Measurements from ENCODE around the gene SLC6A20. TPM values are rescaled to one million over a fixed set of nuclear protein-coding genes. Genes with fewer than 3 reads are reported as not detected.

SLC6A20 gene
- total RNA-seq, 1 experiment from 2014 or later, result 0.89 TPM

- ChIA-PET CTCF (no interaction called here), RAD21 (ENCODE audit: low non-redundant PET in 1 of 2, low total read pairs in 2 of 2, uncharacterized antibody in 2 of 2, unreplicated experiment in 2 of 2) (no interaction called here), POLR2A (no interaction called here)
- TF ChIP-seq ZBTB33 (IDR thresholded peaks at IDR 0.05; ENCODE audit: extremely low read depth, insufficient replicate concordance, low read length), result no peak
- no peak for TF ChIP-seq RAD21 (IDR thresholded peaks at IDR 0.05; ENCODE audit: low read depth)
- no peak for TF ChIP-seq ELF1 (IDR thresholded peaks at IDR 0.05; ENCODE audit: borderline replicate concordance, low read depth)
- no peak for TF ChIP-seq ZNF274 (IDR thresholded peaks at IDR 0.05; ENCODE audit: low read depth, low read length)
- TF ChIP-seq TCF7L2 (IDR thresholded peaks at IDR 0.05; ENCODE audit: borderline replicate concordance, extremely low read depth, insufficient read depth, insufficient read length), result no peak
- no peak for TF ChIP-seq REST (IDR thresholded peaks at IDR 0.05; ENCODE audit: low read depth)
- no peak for TF ChIP-seq FOSL1 (IDR thresholded peaks at IDR 0.05; ENCODE audit: low read depth)
- TF ChIP-seq ATF3 (IDR thresholded peaks at IDR 0.05), result no peak
- TF ChIP-seq POLR2AphosphoS5 (IDR thresholded peaks at IDR 0.05; ENCODE audit: low read depth, low read length), result no peak
- Histone ChIP-seq H2AFZ (ENCODE audit: low read depth, low read length, poor library complexity, severe bottlenecking) (no peak overlapping the region), H3K27me3 (ENCODE audit: insufficient read depth, low read length) (no peaks in the 10 kb centered on the region), H3K4me1 (ENCODE audit: control insufficient read depth in 1 of 2, insufficient read depth in 2 of 2, low read length in 2 of 2) (no peaks in the 10 kb centered on the region), H3K9me2 (ENCODE audit: insufficient read depth) (no peaks in the 10 kb centered on the region), H3K4me3 (replicated peaks in 1 of 2; ENCODE audit: low read depth in 1 of 2, low read length in 2 of 2) (no peak overlapping the region), H3K9ac (ENCODE audit: low read length) (no peak overlapping the region), H3K4me2 (ENCODE audit: low read length) (no peak overlapping the region), H3K27ac (ENCODE audit: low read depth, low read length) (no peak overlapping the region), H3K36me3 (ENCODE audit: control insufficient read depth in 1 of 2, insufficient read depth in 2 of 2, low read length in 2 of 2) (no peaks in the 10 kb centered on the region; a peak in 1 of 4 replicates), H3K9me3 (ENCODE audit: control insufficient read depth in 1 of 2, insufficient read depth in 1 of 2, low read depth in 1 of 2, low read length in 2 of 2) (no peaks in the 10 kb centered on the region), H4K20me1 (ENCODE audit: insufficient read depth) (no peaks in the 10 kb centered on the region), H3K79me2 (ENCODE audit: insufficient read depth, low read length) (no peaks in the 10 kb centered on the region)
- intact Hi-C loops (cut with micrococcal nuclease), result no loop called here
- ATAC-seq, result no peak
- no peak for DNase-seq (ENCODE audit: low read depth, low spot score)
- BruUV-seq (replicated peaks), result no TSS peak
Observed at GRCh38 chr3:45724911-45725310, 71.4 kb downstream of the SLC6A20 start.
